ENCODE data around the gene HSPG2.

Gene HSPG2

GRCh38 chr1:21878009-21878773, 58.9 kb downstream of the HSPG2 start:
- Histone ChIP-seq H3K4me2 (ENCODE audit: low read length) (no peak overlapping the region), H4K8ac (ENCODE audit: low read depth, low read length) (no peak overlapping the region), H3K56ac (ENCODE audit: low read length) (no peak overlapping the region), H3K36me3 (ENCODE audit: control insufficient read depth, insufficient read depth, low read length) (peaks cover 4% of the 10 kb centered on the region), H4K5ac (ENCODE audit: low read length) (no peak overlapping the region), H3K18ac (ENCODE audit: low read length) (no peak overlapping the region), H3K79me2 (ENCODE audit: control insufficient read depth, insufficient read depth, low read length) (no peaks in the 10 kb centered on the region), H2AK5ac (ENCODE audit: low read length) (no peak overlapping the region), H3K4ac (ENCODE audit: low read depth, low read length) (no peak overlapping the region), H3K23ac (ENCODE audit: low read length) (no peak overlapping the region), H3K4me3 (ENCODE audit: low read length) (no peak overlapping the region), H2BK120ac (ENCODE audit: low read depth, low read length) (no peak overlapping the region), H3K79me1 (ENCODE audit: low read length) (no peaks in the 10 kb centered on the region), H3K4me1 (ENCODE audit: control insufficient read depth, low read depth, low read length) (no peaks in the 10 kb centered on the region), H3K9ac (ENCODE audit: low read length) (no peak overlapping the region), H2BK15ac (replicated peaks; ENCODE audit: low read depth) (no peak overlapping the region), H3K27me3 (ENCODE audit: insufficient read depth, low read length, poor library complexity) (no peaks in the 10 kb centered on the region), H3K27ac (ENCODE audit: low read depth, low read length) (no peak overlapping the region), H2BK5ac (ENCODE audit: low read length) (no peak overlapping the region)
- DNase-seq = no peak
- WGBS (ENCODE audit: extremely low coverage, insufficient coverage, low lambda C conversion rate) = no CpG with 5 or more reads among the region's 25 CpGs

DNA sequence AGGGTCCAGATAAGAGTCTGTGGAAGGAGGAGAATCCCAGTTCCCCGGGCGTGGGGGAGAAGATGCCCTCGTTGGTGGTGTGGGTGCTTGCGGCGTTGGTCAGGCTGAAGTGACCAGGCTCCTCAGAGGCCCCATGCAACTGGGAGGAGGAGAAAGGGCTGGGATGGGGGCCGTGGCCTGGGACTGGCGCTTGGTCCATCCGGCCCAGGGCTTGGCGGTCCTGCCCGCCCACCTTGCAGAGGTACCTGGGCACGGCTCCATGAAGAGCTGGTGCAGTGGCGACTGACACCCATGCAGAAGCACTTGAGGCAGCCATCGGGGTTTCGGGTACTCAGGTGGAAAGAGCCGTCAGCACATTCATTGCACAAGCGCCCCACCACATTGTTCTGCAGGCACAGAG, 60.8 kb downstream of the HSPG2 start:
- no CpG with 5 or more reads among the region's 16 CpGs for WGBS (ENCODE audit: extremely low coverage, insufficient coverage, low lambda C conversion rate)

DNA sequence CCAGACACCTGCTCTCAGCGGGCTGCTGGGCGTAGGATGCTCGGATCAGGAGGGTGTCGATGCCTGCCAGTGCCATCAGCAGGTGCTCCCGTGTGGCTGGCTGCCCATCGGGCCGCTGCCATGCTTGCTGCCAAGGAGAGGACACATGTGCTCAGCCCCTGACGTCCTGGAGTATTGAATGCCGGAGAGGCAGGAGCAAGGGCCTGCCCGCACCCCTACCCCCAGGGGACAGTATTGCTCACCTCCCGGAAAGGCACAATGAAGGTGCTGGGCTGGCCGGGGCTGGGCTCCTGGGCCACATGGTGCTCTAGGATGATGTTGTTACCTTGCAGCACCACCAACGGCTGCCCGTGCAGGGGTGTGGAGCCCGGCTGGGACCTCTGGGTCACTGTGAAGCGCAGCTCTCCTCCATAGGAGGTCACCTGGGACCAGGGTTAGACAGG, 61.5 kb downstream of the HSPG2 start:
- no peak for DNase-seq
- no peak overlapping the region for H3K4me2 ChIP-seq (ENCODE audit: low read length)
- WGBS (ENCODE audit: extremely low coverage, insufficient coverage, low lambda C conversion rate) = no CpG with 5 or more reads among the region's 16 CpGs
- no peak overlapping the region for H4K5ac ChIP-seq (ENCODE audit: low read length)
- H3K18ac ChIP-seq (ENCODE audit: low read length) = no peak overlapping the region
- no peak overlapping the region for H3K4ac ChIP-seq (ENCODE audit: low read depth, low read length)
- H2AK5ac ChIP-seq (ENCODE audit: low read length) = no peak overlapping the region
- no peaks in the 10 kb centered on the region for H3K4me1 ChIP-seq (ENCODE audit: control insufficient read depth, low read depth, low read length)
- no peak overlapping the region for H2BK5ac ChIP-seq (ENCODE audit: low read length)
- no peak overlapping the region for H3K4me3 ChIP-seq (ENCODE audit: low read length)
- no peaks in the 10 kb centered on the region for H3K79me2 ChIP-seq (ENCODE audit: control insufficient read depth, insufficient read depth, low read length)
- H3K79me1 ChIP-seq (ENCODE audit: low read length) = no peaks in the 10 kb centered on the region
- H3K36me3 ChIP-seq (ENCODE audit: control insufficient read depth, insufficient read depth, low read length) = peaks cover 6% of the 10 kb centered on the region
- H3K23ac ChIP-seq (ENCODE audit: low read length) = no peak overlapping the region
- no peak overlapping the region for H4K8ac ChIP-seq (ENCODE audit: low read depth, low read length)
- H3K27me3 ChIP-seq (ENCODE audit: insufficient read depth, low read length, poor library complexity) = no peaks in the 10 kb centered on the region
- H3K9ac ChIP-seq (ENCODE audit: low read length) = no peak overlapping the region
- H3K56ac ChIP-seq (ENCODE audit: low read length) = no peak overlapping the region
- no peak overlapping the region for H3K27ac ChIP-seq (ENCODE audit: low read depth, low read length)
- no peak overlapping the region for H2BK120ac ChIP-seq (ENCODE audit: low read depth, low read length)
- no peak overlapping the region for H2BK15ac ChIP-seq (replicated peaks; ENCODE audit: low read depth)

More for the DNA sequence above, 60.8 kb downstream of the HSPG2 start:
- no peaks in the 10 kb centered on the region for H3K27me3 ChIP-seq (ENCODE audit: insufficient read depth, low read length, poor library complexity)
- no peak overlapping the region for H2AK5ac ChIP-seq (ENCODE audit: low read length)
- H3K79me2 ChIP-seq (ENCODE audit: control insufficient read depth, insufficient read depth, low read length) = no peaks in the 10 kb centered on the region
- no peak overlapping the region for H3K18ac ChIP-seq (ENCODE audit: low read length)
- H3K79me1 ChIP-seq (ENCODE audit: low read length) = no peaks in the 10 kb centered on the region
- no peaks in the 10 kb centered on the region for H3K4me1 ChIP-seq (ENCODE audit: control insufficient read depth, low read depth, low read length)
- H2BK15ac ChIP-seq (replicated peaks; ENCODE audit: low read depth) = no peak overlapping the region
- H3K9ac ChIP-seq (ENCODE audit: low read length) = no peak overlapping the region
- H3K27ac ChIP-seq (ENCODE audit: low read depth, low read length) = no peak overlapping the region
- H3K4ac ChIP-seq (ENCODE audit: low read depth, low read length) = no peak overlapping the region
- H3K4me3 ChIP-seq (ENCODE audit: low read length) = no peak overlapping the region
- no peak overlapping the region for H3K56ac ChIP-seq (ENCODE audit: low read length)
- no peak overlapping the region for H2BK120ac ChIP-seq (ENCODE audit: low read depth, low read length)
- H3K23ac ChIP-seq (ENCODE audit: low read length) = no peak overlapping the region
- no peak overlapping the region for H4K5ac ChIP-seq (ENCODE audit: low read length)
- H3K4me2 ChIP-seq (ENCODE audit: low read length) = no peak overlapping the region
- no peak for DNase-seq
- peaks cover 6% of the 10 kb centered on the region for H3K36me3 ChIP-seq (ENCODE audit: control insufficient read depth, insufficient read depth, low read length)
- no peak overlapping the region for H2BK5ac ChIP-seq (ENCODE audit: low read length)
- no peak overlapping the region for H4K8ac ChIP-seq (ENCODE audit: low read depth, low read length)

DNA sequence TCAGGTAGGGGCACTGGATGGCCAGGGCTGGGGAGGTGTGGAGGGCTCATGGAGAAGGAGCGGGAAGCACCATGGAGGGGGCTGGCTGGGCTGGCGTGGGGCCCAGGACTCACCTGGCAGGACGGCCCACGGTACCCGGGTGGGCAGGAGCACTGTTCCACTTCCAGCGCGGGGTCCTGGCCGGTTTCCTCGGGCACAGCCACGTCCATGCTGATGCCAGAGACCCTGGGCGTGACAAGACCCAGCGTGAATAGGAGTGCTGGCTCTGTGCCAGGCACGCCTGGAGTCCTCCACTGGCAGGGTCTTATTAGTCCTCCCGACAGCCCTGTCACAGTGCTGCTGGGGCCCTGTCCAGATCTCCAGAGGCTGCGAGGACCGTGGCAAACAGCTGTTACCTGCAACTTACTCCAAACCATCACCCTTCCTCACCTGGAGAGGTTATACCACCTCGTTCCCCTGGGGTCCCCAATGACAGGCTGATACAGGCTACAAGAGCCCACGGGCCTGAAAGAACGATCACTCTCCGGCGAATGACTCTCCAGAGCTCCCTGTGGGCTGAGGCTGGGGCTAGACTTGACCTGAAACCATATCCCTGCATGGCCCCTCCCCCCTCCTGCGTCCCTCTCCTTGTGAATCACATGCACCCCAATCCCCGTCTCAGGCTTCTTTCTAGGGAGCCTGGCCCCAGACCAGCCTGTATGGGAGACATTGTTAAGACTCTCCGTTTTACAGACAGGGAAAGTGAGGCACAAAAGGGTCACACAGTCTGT, 62.1 kb downstream of the HSPG2 start:
- H3K23ac ChIP-seq (ENCODE audit: low read length) = no peak overlapping the region
- no peaks in the 10 kb centered on the region for H3K27me3 ChIP-seq (ENCODE audit: insufficient read depth, low read length, poor library complexity)
- no peaks in the 10 kb centered on the region for H3K79me1 ChIP-seq (ENCODE audit: low read length)
- H2BK5ac ChIP-seq (ENCODE audit: low read length) = no peak overlapping the region
- no peaks in the 10 kb centered on the region for H3K4me1 ChIP-seq (ENCODE audit: control insufficient read depth, low read depth, low read length)
- no peak overlapping the region for H3K56ac ChIP-seq (ENCODE audit: low read length)
- H2AK5ac ChIP-seq (ENCODE audit: low read length) = no peak overlapping the region
- H3K4ac ChIP-seq (ENCODE audit: low read depth, low read length) = no peak overlapping the region
- no peak overlapping the region for H2BK15ac ChIP-seq (replicated peaks; ENCODE audit: low read depth)
- no peak overlapping the region for H2BK120ac ChIP-seq (ENCODE audit: low read depth, low read length)
- H3K27ac ChIP-seq (ENCODE audit: low read depth, low read length) = no peak overlapping the region
- no peak overlapping the region for H3K4me2 ChIP-seq (ENCODE audit: low read length)
- no peak overlapping the region for H3K9ac ChIP-seq (ENCODE audit: low read length)
- H3K79me2 ChIP-seq (ENCODE audit: control insufficient read depth, insufficient read depth, low read length) = no peaks in the 10 kb centered on the region
- H3K36me3 ChIP-seq (ENCODE audit: control insufficient read depth, insufficient read depth, low read length) = peaks cover 2% of the 10 kb centered on the region
- H3K4me3 ChIP-seq (ENCODE audit: low read length) = no peak overlapping the region
- H4K5ac ChIP-seq (ENCODE audit: low read length) = no peak overlapping the region
- no peak overlapping the region for H4K8ac ChIP-seq (ENCODE audit: low read depth, low read length)
- DNase-seq = no peak
- no CpG with 5 or more reads among the region's 24 CpGs for WGBS (ENCODE audit: extremely low coverage, insufficient coverage, low lambda C conversion rate)
- H3K18ac ChIP-seq (ENCODE audit: low read length) = no peak overlapping the region

- no peaks in the 10 kb centered on the region for H3K4me1 ChIP-seq (ENCODE audit: control insufficient read depth, low read depth, low read length)
- DNase-seq = no peak
- no peaks in the 10 kb centered on the region for H3K27me3 ChIP-seq (ENCODE audit: insufficient read depth, low read length, poor library complexity)
- H3K56ac ChIP-seq (ENCODE audit: low read length) = no peak overlapping the region
- H3K9ac ChIP-seq (ENCODE audit: low read length) = no peak overlapping the region
- WGBS (ENCODE audit: extremely low coverage, insufficient coverage, low lambda C conversion rate) = no CpG with 5 or more reads among the region's 16 CpGs
- H3K4me3 ChIP-seq (ENCODE audit: low read length) = no peak overlapping the region
- no peak overlapping the region for H2BK15ac ChIP-seq (replicated peaks; ENCODE audit: low read depth)
- no peak overlapping the region for H3K23ac ChIP-seq (ENCODE audit: low read length)
- no peak overlapping the region for H3K27ac ChIP-seq (ENCODE audit: low read depth, low read length)
- H3K79me1 ChIP-seq (ENCODE audit: low read length) = no peaks in the 10 kb centered on the region
- no peaks in the 10 kb centered on the region for H3K79me2 ChIP-seq (ENCODE audit: control insufficient read depth, insufficient read depth, low read length)
- no peak overlapping the region for H4K8ac ChIP-seq (ENCODE audit: low read depth, low read length)
- peaks cover 2% of the 10 kb centered on the region for H3K36me3 ChIP-seq (ENCODE audit: control insufficient read depth, insufficient read depth, low read length)
- no peak overlapping the region for H4K5ac ChIP-seq (ENCODE audit: low read length)
- H2BK5ac ChIP-seq (ENCODE audit: low read length) = no peak overlapping the region
- H2AK5ac ChIP-seq (ENCODE audit: low read length) = no peak overlapping the region
- H3K4me2 ChIP-seq (ENCODE audit: low read length) = no peak overlapping the region
- H3K4ac ChIP-seq (ENCODE audit: low read depth, low read length) = no peak overlapping the region
- H2BK120ac ChIP-seq (ENCODE audit: low read depth, low read length) = no peak overlapping the region
- H3K18ac ChIP-seq (ENCODE audit: low read length) = no peak overlapping the region
Observed at GRCh38 chr1:21874328-21874727, 62.8 kb downstream of the HSPG2 start.
